HG02588 (cell line): ENCODE results near the gene CD38.
A peak's percentile ranks its signal among the peaks of the same experiment; 100 is the strongest.
"Not testable (repeated sequence)": the region's sequence is repeated elsewhere in the genome, so short reads cannot be mapped to it uniquely, and the experiment has no call there.

Source experiments
- ATAC-seq: cut with Tn5 transposase; IDR thresholded peaks from one replicate; pipeline ENCODE4 v1.9.1; 2021; ENCODE audit warnings: mild to moderate bottlenecking, moderate library complexity; ENCODE audit not compliant: unreplicated experiment

The CD38 gene

GRCh38 chr4:15758294-15758693 is 19.8 kb upstream of the CD38 start:
- no peak for ATAC-seq

- ATAC-seq, result not testable (repeated sequence)
Measured at GRCh38 chr4:15762460-15762859, 15.7 kb upstream of the CD38 start.

- ATAC-seq, result peak; percentile 34
Measured at GRCh38 chr4:15765391-15765790, 12.7 kb upstream of the CD38 start.

GRCh38 chr4:15765910-15766697 is 12.0 kb upstream of the CD38 start:
- ATAC-seq, result peak; percentile 65

GRCh38 chr4:15766821-15767220 is 11.3 kb upstream of the CD38 start:
- no peak for ATAC-seq

- ATAC-seq, result no peak
Measured at GRCh38 chr4:15769202-15769601, 8.9 kb upstream of the CD38 start.

- peak; percentile 81 for ATAC-seq
Measured at GRCh38 chr4:15771216-15772058, 6.7 kb upstream of the CD38 start.

GRCh38 chr4:15774020-15774420 is 4.1 kb upstream of the CD38 start:
- ATAC-seq, result no peak

GRCh38 chr4:15776871-15777648 is 1.1 kb upstream of the CD38 start:
- ATAC-seq, result no peak

- no peak for ATAC-seq
Measured at GRCh38 chr4:15777697-15778288, 335 bp upstream of the CD38 start.

GRCh38 chr4:15779306-15779705 is 1.2 kb downstream of the CD38 start:
- no peak for ATAC-seq

GRCh38 chr4:15779809-15780208 is 1.7 kb downstream of the CD38 start:
- ATAC-seq, result no peak

- no peak for ATAC-seq
Measured at GRCh38 chr4:15781427-15782095, 3.4 kb downstream of the CD38 start.

- ATAC-seq, result no peak
Measured at GRCh38 chr4:15783676-15784075, 5.5 kb downstream of the CD38 start.

- ATAC-seq, result peak; percentile 86
Measured at GRCh38 chr4:15784959-15785634, 7.0 kb downstream of the CD38 start.

GRCh38 chr4:15786743-15787142 is 8.6 kb downstream of the CD38 start:
- ATAC-seq, result no peak

GRCh38 chr4:15792974-15793373 is 14.8 kb downstream of the CD38 start:
- no peak for ATAC-seq

- ATAC-seq, result no peak
Measured at GRCh38 chr4:15793506-15794363, 15.6 kb downstream of the CD38 start.

GRCh38 chr4:15794426-15794825 is 16.3 kb downstream of the CD38 start:
- ATAC-seq, result no peak
